HEK293 (cell line): ENCODE measurements around the gene CCNK.

Experiments used
- BCL11A ChIP-seq: fragments of 450-650 bp; formaldehyde crosslinking; IDR thresholded peaks from 2 replicates; pipeline ENCODE4 v1.5.1; 2016; ENCODE audit warnings: low read depth, missing biosample characterization, missing genetic modification characterization
- CTCF ChIP-seq: fragments of 450-650 bp; formaldehyde crosslinking; IDR thresholded peaks from 2 replicates; pipeline ENCODE4 v1.5.1; 2016; ENCODE audit warnings: missing biosample characterization, missing genetic modification characterization
- PATZ1 ChIP-seq: fragments of 450-650 bp; formaldehyde crosslinking; IDR thresholded peaks from 2 replicates; pipeline ENCODE4 v1.5.1; 2016; ENCODE audit warnings: missing biosample characterization, missing genetic modification characterization
- PRDM1 ChIP-seq: fragments of 450-650 bp; formaldehyde crosslinking; IDR thresholded peaks from 2 replicates; pipeline ENCODE4; 2016; ENCODE audit warnings: missing biosample characterization, missing genetic modification characterization
- PRDM6 ChIP-seq: fragments of 450-650 bp; formaldehyde crosslinking; IDR thresholded peaks from 2 replicates; pipeline ENCODE4 v1.5.1; 2017; ENCODE audit warnings: missing biosample characterization, missing genetic modification characterization
- REST ChIP-seq: fragments of 450-650 bp; formaldehyde crosslinking; IDR thresholded peaks from 2 replicates; pipeline ENCODE4 v1.5.1; 2016; ENCODE audit warnings: missing biosample characterization, missing genetic modification characterization
- ZBTB49 ChIP-seq: fragments of 450-650 bp; formaldehyde crosslinking; IDR thresholded peaks from 2 replicates; pipeline ENCODE4 v1.5.1; 2016; ENCODE audit warnings: missing biosample characterization, missing genetic modification characterization, low read depth
- ZNF76 ChIP-seq: fragments of 450-650 bp; formaldehyde crosslinking; IDR thresholded peaks from 2 replicates; pipeline ENCODE4; 2016; ENCODE audit warnings: low read depth, missing biosample characterization, missing genetic modification characterization, borderline replicate concordance
- ZSCAN18 ChIP-seq: fragments of 450-650 bp; formaldehyde crosslinking; IDR thresholded peaks from 2 replicates; pipeline ENCODE4 v1.5.1; 2016; ENCODE audit warnings: missing biosample characterization, missing genetic modification characterization
- ZXDB ChIP-seq: fragments of 450-650 bp; formaldehyde crosslinking; IDR thresholded peaks from 2 replicates; pipeline ENCODE4 v1.5.1; 2016; ENCODE audit warnings: missing biosample characterization, missing genetic modification characterization

- TF ChIP-seq ZXDB (tag by site-specific recombination) (no peak), PATZ1 (tag by site-specific recombination) (no peak), CTCF (no peak), PRDM1 (tag by site-specific recombination) (no peak), REST (no peak), PRDM6 (tag by site-specific recombination) (no peak), ZNF76 (tag by site-specific recombination) (no peak), BCL11A (tag by site-specific recombination) (no peak), ZBTB49 (no peak), ZSCAN18 (tag by site-specific recombination) (no peak)
Observed at GRCh38 chr14:99511421-99512109, 30.4 kb downstream of the CCNK start.
